ENCODE measurements around the gene RNMT. TPM values are rescaled to one million over a fixed set of nuclear protein-coding genes. Genes with fewer than 3 reads are reported as not detected.

Gene RNMT
- total RNA-seq, 4 donors from 2014 or later, result 26.7 to 45.9 (median 34.0) TPM

GRCh38 chr18:13809531-13810255 lies 83.2 kb downstream of the RNMT start:
- TF ChIP-seq POLR2A (IDR thresholded peaks at IDR 0.05) (no peak), CTCF (IDR thresholded peaks at IDR 0.05) (no peak)

GRCh38 chr18:13810950-13811485 lies 84.5 kb downstream of the RNMT start:
- H3K27ac ChIP-seq, result no peak overlapping the region
- 60 to 69% methylated on average over 10 of the region's 10 CpGs for WGBS, 2 donors
- H3K27me3 ChIP-seq, result no peaks in the 10 kb centered on the region
- H3K4me1 ChIP-seq, result peaks cover 5 to 21% of the 10 kb centered on the region in 2 donors
- no peaks in the 10 kb centered on the region for H3K9me3 ChIP-seq
- no peaks in the 10 kb centered on the region for H3K36me3 ChIP-seq
- DNase-seq, result no peak
- H3K4me3 ChIP-seq (replicated peaks in 1 of 3), result no peak overlapping the region
- no peak for TF ChIP-seq CTCF (IDR thresholded peaks at IDR 0.05)
- TF ChIP-seq POLR2A (IDR thresholded peaks at IDR 0.05), result no peak
- intact Hi-C loops (cut with DNase I), result no loop called here

More at GRCh38 chr18:13809531-13810255, 83.2 kb downstream of the RNMT start:
- Histone ChIP-seq H3K36me3 (no peaks in the 10 kb centered on the region), H3K9me3 (no peaks in the 10 kb centered on the region), H3K4me1 (peaks cover 5 to 22% of the 10 kb centered on the region in 2 donors), H3K27ac (no peak overlapping the region), H3K27me3 (no peaks in the 10 kb centered on the region), H3K4me3 (replicated peaks in 1 of 3) (no peak overlapping the region)
- peak; percentile 58 to 59 for DNase-seq
- intact Hi-C loops (cut with DNase I), result loop anchor here (10.0 kb wide), 1 partner anchor 245 kb away; no protein-coding TSS in a partner anchor
- WGBS, 2 donors, result 33 to 37% methylated on average over 5 of the region's 5 CpGs

DNA sequence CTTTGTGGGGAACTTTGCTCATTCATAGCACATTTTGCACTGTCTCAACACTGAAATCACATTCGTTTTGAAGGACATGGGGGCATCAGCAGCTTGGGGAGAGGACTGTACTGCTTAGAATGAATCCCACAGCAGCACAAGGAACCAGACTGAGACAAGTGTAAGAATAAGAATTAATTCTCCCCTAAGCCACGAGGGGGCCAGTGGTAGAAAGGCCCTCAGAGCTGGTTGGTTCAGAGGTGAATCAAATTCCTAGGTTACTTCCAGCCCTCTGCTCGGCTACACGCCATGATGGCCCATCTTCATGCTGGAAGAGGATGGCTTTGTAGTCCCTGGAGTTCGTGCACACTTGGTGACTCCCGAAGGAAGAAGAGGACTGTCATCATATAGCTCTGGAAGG lies 85.5 kb downstream of the RNMT start:
- no peaks in the 10 kb centered on the region for H3K27me3 ChIP-seq
- no peak overlapping the region for H3K27ac ChIP-seq
- no peaks in the 10 kb centered on the region for H3K9me3 ChIP-seq
- H3K4me1 ChIP-seq, result peaks cover 5 to 21% of the 10 kb centered on the region in 2 donors
- H3K36me3 ChIP-seq, result no peaks in the 10 kb centered on the region
- no peak overlapping the region for H3K4me3 ChIP-seq (replicated peaks in 1 of 3)
- no peak for DNase-seq
- WGBS, 2 donors, result 53 to 69% methylated on average over 6 of the region's 6 CpGs
- TF ChIP-seq CTCF (IDR thresholded peaks at IDR 0.05) (no peak), POLR2A (IDR thresholded peaks at IDR 0.05) (no peak)
- intact Hi-C loops (cut with DNase I), result no loop called here

- intact Hi-C loops (cut with DNase I), result no loop called here
- TF ChIP-seq POLR2A (IDR thresholded peaks at IDR 0.05) (no peak), CTCF (IDR thresholded peaks at IDR 0.05) (peak; percentile 33 to 91 (median 69))
- Histone ChIP-seq H3K36me3 (no peaks in the 10 kb centered on the region), H3K27ac (no peak overlapping the region), H3K4me1 (peaks cover 5 to 21% of the 10 kb centered on the region in 2 donors), H3K9me3 (no peaks in the 10 kb centered on the region), H3K27me3 (no peaks in the 10 kb centered on the region), H3K4me3 (replicated peaks in 1 of 3) (no peak overlapping the region)
- 18 to 22% methylated on average over 4 of the region's 4 CpGs for WGBS, 2 donors
- peak; percentile 62 to 69 for DNase-seq
Measured at GRCh38 chr18:13813271-13813849, 86.9 kb downstream of the RNMT start.

Small RNA genes within 50 kb of the gene (small RNA-seq; reads per million reads assigned to genes)
- gene AP001525.1 (not detected), gene RN7SL362P (not detected)

Other genes with a start within 250 kb of the RNMT start
- 10 to 100 TPM in 3 of 4 donors, 1 to 10 TPM in 1; 9.1 to 13.8 (median 12.1) TPM for gene FAM210A, start 115 bp upstream of the RNMT start, total RNA-seq
- not detected for gene MC5R, start 97.5 kb downstream of the RNMT start, total RNA-seq
- not detected for gene MC2R, start 188.9 kb downstream of the RNMT start, total RNA-seq